HG03460 (cell line): ENCODE measurements around the gene PRRG4.
"Not testable (repeated sequence)": the region's sequence is repeated elsewhere in the genome, so short reads cannot be mapped to it uniquely, and the experiment has no call there.

ENCODE experiments used
- ATAC-seq: cut with Tn5 transposase; IDR thresholded peaks from one replicate; pipeline ENCODE4 v1.9.1; 2021; ENCODE audit not compliant: unreplicated experiment

Gene PRRG4

DNA sequence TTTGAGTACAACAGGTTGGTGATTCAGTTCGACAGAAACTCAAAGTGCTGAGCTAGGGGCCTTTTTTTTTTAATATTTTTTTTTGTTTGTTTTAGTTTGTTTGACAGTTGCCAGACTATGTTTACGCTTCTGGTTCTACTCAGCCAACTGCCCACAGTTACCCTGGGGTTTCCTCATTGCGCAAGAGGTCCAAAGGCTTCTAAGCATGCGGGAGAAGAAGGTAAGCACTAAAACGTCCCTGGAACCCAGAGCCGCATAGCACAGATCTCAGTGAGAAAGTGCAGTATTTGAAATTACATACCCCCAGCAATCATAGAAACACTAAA is 649 bp downstream of the PRRG4 start:
- no peak for ATAC-seq

DNA sequence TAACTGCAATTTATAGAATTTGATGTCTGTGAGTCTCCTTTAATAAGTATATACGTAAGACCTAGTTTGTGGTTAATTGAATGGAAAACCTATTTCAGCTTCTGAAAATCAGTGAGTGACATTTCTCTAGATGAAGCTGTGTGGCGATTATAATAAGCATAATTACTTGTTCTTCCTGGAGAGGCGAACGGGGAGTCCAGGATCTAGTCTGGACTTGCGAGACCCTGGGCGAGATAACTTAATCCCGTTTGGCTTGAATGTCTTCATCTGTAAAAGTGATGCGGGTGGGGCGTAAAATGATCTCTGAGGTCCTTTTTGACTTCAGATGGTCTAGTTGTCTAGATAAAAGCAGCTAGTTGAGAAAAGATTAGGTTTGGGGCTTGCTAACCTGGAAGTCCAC is 1.1 kb downstream of the PRRG4 start:
- ATAC-seq, result no peak

DNA sequence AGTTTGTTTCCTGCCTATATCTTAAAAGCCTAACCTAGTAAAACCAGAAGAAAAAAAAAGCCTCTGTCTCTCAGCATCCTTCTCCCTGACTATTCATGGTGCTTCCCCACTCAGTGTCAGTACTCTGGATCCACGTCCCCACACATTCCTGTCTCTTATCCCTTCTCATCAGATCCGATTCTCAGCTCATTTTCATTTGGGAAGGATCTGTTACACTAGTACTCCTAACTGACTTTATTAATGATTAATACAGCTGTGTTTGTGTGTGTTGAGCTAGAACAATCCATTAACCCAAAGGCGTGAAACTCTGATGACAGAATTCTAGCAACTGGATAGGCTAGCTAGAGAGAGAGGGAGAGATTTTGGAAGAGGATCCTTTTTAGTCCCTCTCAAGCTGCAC is 1.5 kb downstream of the PRRG4 start:
- ATAC-seq, result no peak

DNA sequence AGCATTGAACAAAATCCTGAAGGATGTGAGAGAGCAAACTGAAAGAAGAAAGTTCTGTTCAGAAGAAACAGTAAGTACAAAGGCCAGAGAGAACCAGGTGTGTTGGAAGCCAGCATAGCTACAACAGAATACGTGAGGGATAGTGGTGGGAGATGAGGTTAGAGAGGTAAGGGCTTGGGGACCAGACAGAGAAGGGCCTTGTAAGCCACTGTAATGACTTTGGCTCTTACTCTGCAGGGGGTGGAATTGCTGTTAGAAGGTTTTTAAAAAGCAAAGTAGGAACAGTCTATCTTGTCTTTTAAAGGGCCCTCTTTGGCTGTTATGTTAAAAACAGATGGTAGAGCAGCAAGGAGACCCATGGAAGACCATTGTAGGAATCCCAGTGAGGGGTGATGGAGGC is 4.2 kb downstream of the PRRG4 start:
- no peak for ATAC-seq

DNA sequence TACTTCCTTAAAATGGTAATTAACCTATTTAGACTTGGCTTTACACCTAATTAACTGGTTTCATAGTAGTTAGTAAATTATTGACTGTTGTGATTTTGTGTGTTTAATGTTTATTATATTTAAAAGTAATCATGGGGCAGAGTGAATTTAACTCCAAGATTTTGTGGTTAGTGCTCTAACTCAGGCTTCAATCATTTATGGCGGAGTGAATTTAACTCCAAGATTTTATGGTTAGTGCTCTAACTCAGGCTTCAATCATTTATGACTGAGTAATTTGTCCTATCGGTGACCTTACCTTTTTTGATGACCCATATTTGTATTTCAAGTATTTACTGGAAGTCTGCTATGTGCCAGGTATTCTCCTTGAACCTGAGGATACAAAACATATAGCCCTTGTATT is 7.2 kb downstream of the PRRG4 start:
- ATAC-seq, result no peak

DNA sequence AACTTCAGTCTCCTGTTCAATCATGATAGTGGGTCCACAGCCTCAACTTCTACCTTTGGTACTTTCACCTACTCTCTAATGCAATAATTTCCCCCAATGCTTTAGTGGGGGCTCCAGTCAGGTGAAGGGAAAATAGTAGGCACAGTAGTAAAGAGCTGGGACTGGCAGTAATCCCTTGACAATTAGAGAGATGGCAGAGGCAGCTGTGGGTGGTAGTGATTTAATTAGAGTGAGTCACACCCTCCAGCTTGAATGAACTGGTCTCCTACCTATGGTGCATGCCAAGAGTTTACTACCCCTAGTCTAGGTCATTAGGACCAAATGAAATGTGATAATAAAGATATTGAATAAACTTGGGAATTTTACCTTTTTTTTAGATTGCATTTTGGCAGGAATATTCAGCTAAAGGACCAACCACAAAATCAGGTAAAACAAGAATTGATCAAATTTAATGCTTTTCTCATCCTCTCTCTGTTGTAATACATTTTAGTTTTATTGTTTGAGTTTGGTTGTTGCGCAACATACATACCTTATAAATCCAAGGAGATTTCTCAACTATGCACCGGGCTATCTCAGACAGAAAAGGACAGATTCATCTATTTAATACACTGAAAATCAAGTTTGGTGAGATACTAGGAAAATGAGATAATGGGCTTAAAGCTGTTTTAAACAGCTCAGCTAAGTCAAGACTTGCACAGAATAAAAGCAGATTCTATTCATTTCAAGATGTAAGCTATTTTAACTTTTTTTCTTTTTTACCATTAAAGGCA is 9.0 kb downstream of the PRRG4 start:
- ATAC-seq, result no peak

DNA sequence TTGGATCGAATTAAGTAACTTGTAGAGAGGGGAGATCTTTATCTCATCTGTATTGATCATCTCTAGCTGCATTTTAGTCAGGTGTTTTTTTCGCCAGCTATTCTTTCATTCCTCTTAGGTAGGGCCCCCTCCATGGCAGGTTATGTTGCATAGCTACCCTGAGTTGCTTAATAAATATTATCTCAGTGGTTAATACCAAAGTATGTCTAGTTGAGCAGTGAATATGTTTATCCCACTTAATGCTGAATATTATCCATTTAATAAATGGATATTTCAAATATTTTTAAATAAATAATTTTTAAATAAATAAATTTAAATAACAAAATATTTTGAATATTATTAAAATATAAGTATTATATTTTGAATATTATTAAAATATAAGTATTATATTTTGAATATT is 9.6 kb downstream of the PRRG4 start:
- no peak for ATAC-seq

DNA sequence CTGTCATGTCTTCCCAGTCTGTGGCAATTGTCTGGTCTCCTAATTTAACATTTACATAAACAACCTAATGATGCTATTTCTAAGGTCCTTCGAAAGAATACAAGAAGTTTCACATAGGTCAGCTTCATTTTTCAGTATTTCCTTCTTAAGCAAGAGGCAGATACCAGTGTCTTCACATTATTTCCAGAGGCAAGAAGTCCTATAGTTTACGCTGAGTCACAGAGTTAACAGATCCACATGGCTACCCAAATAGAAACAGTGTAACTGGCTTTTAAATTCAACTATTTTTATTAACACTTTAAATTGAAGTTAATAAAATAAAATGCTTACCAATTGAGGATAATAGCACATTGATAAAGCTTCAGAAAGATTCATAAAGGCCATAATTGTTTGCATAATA is 10.9 kb downstream of the PRRG4 start:
- no peak for ATAC-seq

DNA sequence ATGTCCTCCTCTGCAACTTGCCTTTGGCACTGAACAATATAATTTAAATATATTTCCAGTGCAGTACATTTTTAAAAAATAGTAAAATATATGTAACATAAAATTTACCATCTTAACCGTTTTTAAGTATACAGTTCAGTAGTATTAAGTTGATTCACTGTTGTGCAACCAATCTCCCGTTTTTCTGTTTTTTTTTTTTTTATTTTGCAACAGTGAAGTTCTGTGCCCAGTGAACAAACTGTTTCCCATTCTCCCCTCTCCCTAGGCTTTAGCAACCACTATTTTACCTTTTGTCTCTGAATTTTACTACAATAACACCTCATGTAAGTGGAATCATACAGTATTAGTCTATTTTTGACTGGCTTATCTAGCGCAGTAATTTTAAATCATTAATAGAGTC is 13.8 kb downstream of the PRRG4 start:
- ATAC-seq, result no peak

DNA sequence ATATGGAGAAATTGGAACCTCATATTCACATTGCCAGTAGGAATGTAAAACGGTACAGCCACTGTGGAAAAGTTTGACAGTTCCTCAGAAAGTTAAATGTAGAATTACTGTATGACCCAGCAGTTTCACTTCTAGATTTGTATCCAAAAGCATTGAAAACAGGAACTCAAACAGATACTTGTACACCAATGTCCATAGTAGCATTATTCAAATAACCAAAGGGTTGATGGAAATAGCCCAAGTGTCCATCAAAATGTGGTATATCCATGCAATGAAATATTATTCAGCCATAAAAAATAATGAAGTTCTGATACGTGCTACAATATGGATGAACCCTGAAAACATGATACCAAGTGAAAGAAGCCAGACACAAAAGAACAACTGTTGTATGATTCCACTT is 17.8 kb downstream of the PRRG4 start:
- ATAC-seq, result no peak

DNA sequence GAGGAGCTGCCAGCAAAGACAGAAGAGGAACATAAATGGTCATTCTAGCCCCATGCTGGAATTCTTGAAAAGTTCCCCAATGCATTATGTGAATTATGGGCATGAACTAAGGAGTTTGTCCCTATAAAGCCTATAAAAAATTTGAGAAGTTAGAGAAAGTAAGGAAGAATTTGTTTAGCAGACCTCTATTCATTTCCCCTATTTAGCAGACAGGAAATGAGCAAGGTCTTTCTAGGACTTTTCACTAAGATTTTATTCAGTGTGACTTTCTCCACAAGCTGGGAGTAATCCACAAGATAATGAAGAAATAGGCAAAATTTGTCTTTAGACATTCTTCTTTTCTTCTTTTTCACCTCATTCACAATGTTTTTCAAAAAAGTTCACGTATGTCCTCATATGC is 20.0 kb downstream of the PRRG4 start:
- ATAC-seq, result no peak

DNA sequence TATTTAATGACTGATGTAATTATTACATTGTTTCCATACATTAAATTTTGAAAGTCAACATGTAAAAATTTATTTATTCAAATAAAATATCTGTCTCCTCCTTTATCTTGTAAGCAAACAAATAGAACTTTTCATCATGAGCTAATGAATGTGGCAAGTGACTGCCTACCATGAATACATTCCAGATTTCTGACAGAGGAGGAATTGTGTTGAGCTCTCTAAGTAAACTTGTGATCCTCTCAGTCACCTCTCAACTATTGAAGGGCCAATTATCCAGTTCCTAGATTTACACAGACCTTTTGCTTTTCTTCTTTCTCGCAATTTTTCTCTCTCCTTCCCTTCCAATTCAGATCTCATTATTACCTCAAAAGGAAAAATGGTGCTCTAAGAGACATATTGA is 21.5 kb downstream of the PRRG4 start:
- no peak for ATAC-seq

DNA sequence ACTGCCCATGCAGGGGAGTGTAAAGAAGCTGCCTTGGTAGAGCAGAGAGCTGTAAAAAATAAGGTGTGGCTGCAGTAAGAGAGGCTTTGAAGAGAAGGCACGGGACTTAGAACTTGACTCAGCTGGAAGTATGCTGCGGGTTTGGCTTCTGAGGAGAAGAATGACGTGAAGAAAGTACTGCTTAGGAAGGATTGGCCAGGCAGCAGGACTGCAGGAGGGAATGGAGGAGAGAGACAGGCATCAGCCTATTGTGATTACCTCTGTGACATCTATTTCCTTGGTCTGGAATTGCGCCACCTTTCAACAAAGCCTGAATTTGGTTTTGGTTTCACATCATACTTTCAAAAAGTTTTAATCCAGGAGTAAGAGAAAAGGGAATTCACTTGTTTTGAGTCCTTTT is 22.5 kb downstream of the PRRG4 start:
- ATAC-seq, result no peak

DNA sequence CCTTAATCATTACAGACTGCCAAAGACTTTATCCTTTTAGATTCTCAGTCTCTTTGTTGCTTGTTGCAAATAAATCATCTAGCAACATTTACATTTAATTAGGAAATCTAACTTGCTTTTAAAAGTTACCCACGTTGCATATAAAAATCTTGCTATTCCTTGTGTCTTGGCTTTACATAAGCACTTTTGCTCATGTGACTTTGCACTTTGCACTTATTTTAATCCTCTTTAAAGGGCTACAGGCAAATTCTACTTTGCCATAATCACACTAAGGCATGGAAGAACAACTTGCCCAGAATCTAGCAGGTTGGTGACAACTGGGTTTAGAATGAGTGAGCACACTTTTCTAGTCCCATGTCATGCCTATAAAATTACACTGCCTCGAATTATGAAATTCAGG is 25.9 kb downstream of the PRRG4 start:
- ATAC-seq, result no peak

DNA sequence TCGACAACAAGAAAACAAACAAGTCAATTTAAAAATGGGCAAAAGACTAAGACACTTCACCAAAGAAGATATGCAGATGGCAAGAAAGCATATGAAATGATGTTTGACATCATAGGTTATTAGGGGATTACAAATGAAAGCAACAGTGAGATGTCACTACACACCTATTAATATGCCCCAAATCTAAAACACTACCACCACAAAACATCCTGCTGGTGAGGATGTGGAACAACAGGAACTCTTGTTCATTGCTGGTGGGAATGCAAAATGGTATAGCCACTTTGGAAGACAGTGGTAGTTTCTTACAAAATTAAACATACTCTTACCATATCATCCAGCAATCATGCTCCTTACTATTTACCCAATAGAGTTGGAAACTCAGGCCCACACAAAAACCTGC is 29.0 kb downstream of the PRRG4 start:
- ATAC-seq, result no peak

DNA sequence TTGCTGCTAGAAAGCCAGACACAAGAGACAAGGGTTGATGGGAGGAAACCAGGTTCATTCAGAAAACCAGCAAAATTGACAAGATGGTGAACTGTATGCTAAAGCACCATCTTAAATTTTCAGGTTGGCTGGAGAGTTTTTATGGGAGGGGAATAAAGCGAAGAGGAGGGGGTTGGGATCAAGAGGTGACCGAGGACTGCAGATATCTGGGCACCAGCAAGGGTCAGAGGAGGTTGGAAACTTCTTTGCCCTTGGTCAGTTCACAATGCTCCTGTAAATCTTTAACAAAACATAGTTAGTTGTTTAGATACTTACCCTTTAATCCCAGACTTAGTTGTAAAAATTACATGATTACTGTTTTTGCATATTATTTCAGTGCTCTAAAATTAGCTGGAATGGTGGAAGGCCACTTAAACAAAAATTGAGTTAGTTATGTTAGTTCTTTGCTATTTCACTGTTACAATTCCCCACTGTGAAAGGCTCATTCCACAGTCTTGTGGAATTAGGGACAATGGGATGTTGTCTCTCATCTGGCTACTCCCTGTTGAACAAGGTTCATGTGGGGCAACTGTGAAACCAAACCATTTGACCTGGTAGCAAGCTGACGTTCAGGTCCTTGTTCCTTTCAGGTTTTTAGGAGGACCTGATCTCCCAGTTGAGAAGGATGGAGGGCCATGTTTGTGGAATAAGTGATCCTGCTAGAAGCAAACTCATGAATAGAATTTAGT is 32.3 kb downstream of the PRRG4 start:
- no peak for ATAC-seq

DNA sequence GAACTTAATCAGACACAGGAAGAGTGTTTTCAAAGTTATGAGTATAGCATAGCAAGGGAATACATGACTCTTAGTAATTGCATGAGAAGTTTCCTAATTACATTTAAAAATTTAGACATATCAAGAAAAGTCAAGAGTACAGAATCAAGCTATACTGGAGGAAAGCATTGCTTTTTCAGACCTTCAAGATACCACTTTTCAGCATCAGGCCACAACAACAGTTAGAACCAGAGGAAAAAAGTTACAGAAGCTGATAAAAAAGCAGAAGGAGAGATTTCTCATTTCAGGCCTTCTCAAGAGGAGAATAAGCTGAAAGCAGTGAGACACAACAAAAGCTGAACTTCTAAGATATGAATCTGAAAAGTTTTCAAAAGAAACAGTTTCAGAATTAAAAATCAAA is 34.8 kb downstream of the PRRG4 start:
- ATAC-seq, result no peak

DNA sequence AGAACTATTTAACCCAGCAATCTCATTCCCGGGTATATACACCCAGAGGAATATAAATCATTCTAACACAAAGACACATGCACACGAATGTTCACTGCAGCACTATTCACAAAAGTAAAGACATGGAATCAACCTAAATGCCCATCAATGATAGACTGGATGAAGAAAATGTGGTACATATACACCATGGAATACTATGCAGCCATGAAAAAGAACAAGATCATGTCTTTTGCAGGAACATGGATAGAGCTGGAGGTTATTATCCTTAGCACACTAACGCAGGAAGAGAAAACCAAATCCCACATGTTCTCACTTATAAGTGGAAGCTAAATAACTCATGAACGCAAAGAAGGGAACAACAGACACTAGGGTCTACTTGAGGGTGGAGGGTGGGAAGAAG is 39.0 kb downstream of the PRRG4 start:
- ATAC-seq, result not testable (repeated sequence)

DNA sequence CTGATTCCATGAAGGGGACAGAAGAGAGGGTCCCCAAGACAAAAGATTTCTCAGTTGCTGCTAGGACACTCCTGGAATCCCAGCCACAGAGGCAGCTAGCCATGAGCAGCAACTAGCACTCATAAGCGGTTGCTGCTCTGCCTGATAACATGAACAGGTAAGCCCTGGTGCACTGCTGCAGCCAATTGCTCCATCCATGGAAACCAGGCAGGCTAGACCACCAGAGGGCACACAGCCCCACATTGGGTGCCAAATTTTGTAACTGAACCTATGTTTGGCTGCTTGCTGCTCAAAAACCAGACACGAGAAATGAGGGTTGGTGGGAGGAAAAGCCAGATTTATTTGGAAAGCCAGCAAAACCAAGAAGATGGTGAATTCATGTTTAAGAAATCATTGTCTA is 40.9 kb downstream of the PRRG4 start:
- no peak for ATAC-seq

DNA sequence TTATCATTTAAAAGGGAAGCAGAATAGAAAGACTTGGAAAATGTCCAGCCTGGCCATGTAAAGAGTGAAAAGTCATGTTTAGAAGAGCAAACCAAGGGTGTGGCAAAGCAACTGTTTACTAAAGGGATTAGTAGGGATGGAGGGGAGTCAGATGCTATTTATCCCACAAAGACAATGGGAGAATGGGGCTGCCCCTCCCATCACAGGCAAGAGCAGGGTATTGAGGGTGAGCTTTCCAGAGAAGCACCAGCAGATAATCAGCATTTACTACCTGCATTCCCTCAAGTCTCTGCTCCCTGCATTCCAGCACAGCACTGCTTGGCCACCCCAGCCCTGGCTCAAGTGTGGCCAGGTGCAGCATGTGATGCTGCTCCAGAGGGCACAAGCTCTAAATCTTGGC is 44.4 kb downstream of the PRRG4 start:
- no peak for ATAC-seq

DNA sequence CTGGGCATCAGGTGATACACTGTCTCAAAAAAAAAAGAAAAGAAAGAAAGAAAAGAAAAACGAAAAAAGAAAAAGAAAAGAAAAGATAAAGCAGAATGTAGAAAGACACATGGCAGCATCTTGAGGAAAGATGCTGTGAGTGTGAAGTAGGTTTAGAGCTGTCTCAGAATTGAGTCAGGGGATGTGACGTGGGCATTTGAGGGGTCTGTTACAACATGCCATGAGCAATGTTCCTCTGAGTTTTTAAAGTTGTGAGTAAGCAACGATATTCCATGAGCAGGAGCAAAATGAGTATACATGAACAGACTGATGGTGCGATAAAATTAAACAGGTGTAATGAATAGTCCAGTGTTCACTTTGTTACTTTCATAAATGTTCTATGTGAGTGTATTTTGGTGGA is 51.6 kb downstream of the PRRG4 start:
- ATAC-seq, result no peak

DNA sequence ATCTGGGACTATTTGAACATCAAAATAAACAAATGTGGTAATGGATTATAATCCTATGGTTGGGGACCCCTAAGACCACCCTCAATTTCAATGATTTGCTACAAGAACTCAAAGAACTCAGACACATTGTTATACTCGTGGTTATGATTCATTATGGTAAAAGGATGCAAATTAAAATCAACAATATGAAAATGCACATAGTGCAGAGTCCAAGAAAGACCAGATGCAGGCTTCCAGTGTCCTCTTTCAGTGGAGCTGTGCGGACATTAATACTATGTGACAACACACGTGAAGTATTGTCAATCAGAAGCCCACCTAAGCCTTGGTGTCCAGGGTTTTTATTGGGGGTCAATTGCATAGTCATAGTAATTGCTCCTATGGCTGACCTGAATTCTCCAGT is 53.7 kb downstream of the PRRG4 start:
- ATAC-seq, result no peak

DNA sequence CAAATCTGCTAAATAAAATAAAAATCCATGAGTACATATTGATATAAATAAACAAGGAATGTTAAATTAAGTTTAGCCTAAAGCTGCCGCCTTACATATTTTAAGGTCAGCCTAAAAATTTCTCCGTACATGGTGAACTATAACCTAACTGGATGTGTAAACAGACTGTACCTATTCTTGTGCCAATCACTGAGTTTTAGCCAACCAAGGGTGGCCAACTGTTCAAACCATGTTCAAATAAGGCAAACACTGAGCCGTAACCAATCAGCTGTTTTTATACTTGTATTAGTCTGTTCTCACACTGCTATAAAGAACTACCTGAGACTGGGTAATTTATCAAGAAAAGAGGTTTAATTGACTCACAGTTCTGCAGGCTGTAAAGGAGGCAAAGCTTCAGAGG is 54.3 kb downstream of the PRRG4 start:
- ATAC-seq, result no peak
